ENCODE measurements around the gene ZNF862. TPM values are rescaled to one million over a fixed set of nuclear protein-coding genes. Genes with fewer than 3 reads are reported as not detected.
"Not testable (repeated sequence)": the region's sequence is repeated elsewhere in the genome, so short reads cannot be mapped to it uniquely, and the experiment has no call there.

Gene ZNF862
- total RNA-seq, 1 donor from 2014 or later: 7.1 TPM

GRCh38 chr7:149879766-149880637 lies 41.8 kb downstream of the ZNF862 start:
- no peak for DNase-seq (ENCODE audit: low read depth, low spot score)

GRCh38 chr7:149880638-149881311 lies 42.6 kb downstream of the ZNF862 start:
- DNase-seq (ENCODE audit: low read depth, low spot score): no peak

GRCh38 chr7:149881328-149882247 lies 43.4 kb downstream of the ZNF862 start:
- DNase-seq (ENCODE audit: low read depth, low spot score): no peak

- no peak for DNase-seq (ENCODE audit: low read depth, low spot score)
Measured at GRCh38 chr7:149882248-149883047, 44.3 kb downstream of the ZNF862 start.

- DNase-seq (ENCODE audit: low read depth, low spot score): no peak
Measured at GRCh38 chr7:149883048-149883438, 44.9 kb downstream of the ZNF862 start.

- no peak for DNase-seq (ENCODE audit: low read depth, low spot score)
Measured at GRCh38 chr7:149883452-149883861, 45.3 kb downstream of the ZNF862 start.

- DNase-seq (ENCODE audit: low read depth, low spot score): no peak
Measured at GRCh38 chr7:149884016-149884415, 45.8 kb downstream of the ZNF862 start.

- no peak for DNase-seq (ENCODE audit: low read depth, low spot score)
Measured at GRCh38 chr7:149884541-149884940, 46.4 kb downstream of the ZNF862 start.

- DNase-seq (ENCODE audit: low read depth, low spot score): no peak
Measured at GRCh38 chr7:149885191-149886017, 47.2 kb downstream of the ZNF862 start.

- no peak for DNase-seq (ENCODE audit: low read depth, low spot score)
Measured at GRCh38 chr7:149886018-149886415, 47.8 kb downstream of the ZNF862 start.

- DNase-seq (ENCODE audit: low read depth, low spot score): no peak
Measured at GRCh38 chr7:149887311-149887710, 49.1 kb downstream of the ZNF862 start.

- DNase-seq (ENCODE audit: low read depth, low spot score): not testable (repeated sequence)
Measured at GRCh38 chr7:149890715-149891114, 52.5 kb downstream of the ZNF862 start.

GRCh38 chr7:149894957-149895356 lies 56.8 kb downstream of the ZNF862 start:
- DNase-seq (ENCODE audit: low read depth, low spot score): not testable (repeated sequence)

- not testable (repeated sequence) for DNase-seq (ENCODE audit: low read depth, low spot score)
Measured at GRCh38 chr7:149907776-149908376, 69.7 kb downstream of the ZNF862 start.

- not testable (repeated sequence) for DNase-seq (ENCODE audit: low read depth, low spot score)
Measured at GRCh38 chr7:149910219-149910618, 72.0 kb downstream of the ZNF862 start.

GRCh38 chr7:149912126-149912525 lies 74.0 kb downstream of the ZNF862 start:
- not testable (repeated sequence) for DNase-seq (ENCODE audit: low read depth, low spot score)
